OCI-LY3 (cell line): ENCODE data around the gene SPOP.

Experiments used
- EZH2phosphoT487 ChIP-seq: fragments of 200-600 bp; shearing (Covaris generic); IDR thresholded peaks from 2 replicates; pipeline ENCODE4 v1.6.1; 2018; ENCODE audit warnings: antibody characterized with exemption, mixed run types, low read depth
- TF ChIP-seq, protein P1 (sequence below): fragments of 200-600, 300-600 bp; sonication (generic); IDR thresholded peaks from 2 replicates; pipeline ENCODE4 v1.5.1; 2014; ENCODE audit warnings: antibody characterized with exemption, low read length, low read depth

DNA sequence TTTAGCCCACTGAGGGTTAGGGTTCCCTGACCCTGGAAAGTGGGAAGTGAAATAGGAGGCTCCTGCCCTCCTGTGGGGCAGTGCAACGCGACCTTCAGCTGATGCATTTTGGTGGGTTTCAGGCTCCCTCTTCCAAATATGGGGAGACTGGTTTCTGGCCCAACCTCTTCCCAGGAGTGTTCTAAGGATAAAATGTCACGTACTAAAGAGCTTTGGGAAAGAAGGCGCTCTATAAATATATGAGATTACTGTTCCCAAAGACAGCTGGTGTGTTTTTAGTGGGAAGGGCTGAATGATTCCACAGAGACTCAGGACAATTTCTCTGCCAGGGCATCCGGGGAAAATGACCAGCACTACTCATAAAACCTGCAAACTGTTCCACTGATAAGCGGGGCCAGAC lies 20.1 kb upstream of the SPOP start:
- TF ChIP-seq, protein P1, sequence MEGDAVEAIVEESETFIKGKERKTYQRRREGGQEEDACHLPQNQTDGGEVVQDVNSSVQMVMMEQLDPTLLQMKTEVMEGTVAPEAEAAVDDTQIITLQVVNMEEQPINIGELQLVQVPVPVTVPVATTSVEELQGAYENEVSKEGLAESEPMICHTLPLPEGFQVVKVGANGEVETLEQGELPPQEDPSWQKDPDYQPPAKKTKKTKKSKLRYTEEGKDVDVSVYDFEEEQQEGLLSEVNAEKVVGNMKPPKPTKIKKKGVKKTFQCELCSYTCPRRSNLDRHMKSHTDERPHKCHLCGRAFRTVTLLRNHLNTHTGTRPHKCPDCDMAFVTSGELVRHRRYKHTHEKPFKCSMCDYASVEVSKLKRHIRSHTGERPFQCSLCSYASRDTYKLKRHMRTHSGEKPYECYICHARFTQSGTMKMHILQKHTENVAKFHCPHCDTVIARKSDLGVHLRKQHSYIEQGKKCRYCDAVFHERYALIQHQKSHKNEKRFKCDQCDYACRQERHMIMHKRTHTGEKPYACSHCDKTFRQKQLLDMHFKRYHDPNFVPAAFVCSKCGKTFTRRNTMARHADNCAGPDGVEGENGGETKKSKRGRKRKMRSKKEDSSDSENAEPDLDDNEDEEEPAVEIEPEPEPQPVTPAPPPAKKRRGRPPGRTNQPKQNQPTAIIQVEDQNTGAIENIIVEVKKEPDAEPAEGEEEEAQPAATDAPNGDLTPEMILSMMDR = no peak
- TF ChIP-seq EZH2phosphoT487 = no peak
